ENCODE data around the gene CAPN13. TPM values are rescaled to one million over a fixed set of nuclear protein-coding genes. Genes with fewer than 3 reads are reported as not detected.

Gene CAPN13
- total and polyA plus RNA-seq, 3 donors from 2014 or later = 0.57 to 2.7 (median 2.2) TPM

DNA sequence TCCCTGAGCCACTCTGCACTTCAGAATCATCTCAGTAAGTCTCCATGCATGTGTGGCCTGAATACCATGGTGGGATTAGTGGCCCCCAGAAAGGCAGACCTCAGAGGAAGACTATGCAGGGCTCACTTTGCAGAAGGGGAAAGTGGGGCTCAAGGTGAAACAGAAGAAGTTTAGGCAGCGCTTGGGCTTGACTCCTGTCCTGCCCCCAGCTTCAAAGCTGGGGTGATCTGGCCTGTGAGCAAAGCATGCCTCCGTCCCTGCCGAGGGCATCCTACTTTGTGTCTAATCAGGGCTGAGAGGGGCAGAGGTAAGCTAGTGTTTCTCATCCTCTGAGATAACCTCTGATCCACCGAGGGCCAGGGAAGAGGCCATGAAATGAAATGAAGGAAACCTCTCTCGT lies 7.9 kb downstream of the CAPN13 start:
- no peaks in the 10 kb centered on the region for H3K9me3 ChIP-seq
- 69 to 83% methylated on average over 5 of the region's 5 CpGs for WGBS, 2 donors
- no peaks in the 10 kb centered on the region for H3K27me3 ChIP-seq
- H3K27ac ChIP-seq = no peak overlapping the region
- TF ChIP-seq, protein P1, sequence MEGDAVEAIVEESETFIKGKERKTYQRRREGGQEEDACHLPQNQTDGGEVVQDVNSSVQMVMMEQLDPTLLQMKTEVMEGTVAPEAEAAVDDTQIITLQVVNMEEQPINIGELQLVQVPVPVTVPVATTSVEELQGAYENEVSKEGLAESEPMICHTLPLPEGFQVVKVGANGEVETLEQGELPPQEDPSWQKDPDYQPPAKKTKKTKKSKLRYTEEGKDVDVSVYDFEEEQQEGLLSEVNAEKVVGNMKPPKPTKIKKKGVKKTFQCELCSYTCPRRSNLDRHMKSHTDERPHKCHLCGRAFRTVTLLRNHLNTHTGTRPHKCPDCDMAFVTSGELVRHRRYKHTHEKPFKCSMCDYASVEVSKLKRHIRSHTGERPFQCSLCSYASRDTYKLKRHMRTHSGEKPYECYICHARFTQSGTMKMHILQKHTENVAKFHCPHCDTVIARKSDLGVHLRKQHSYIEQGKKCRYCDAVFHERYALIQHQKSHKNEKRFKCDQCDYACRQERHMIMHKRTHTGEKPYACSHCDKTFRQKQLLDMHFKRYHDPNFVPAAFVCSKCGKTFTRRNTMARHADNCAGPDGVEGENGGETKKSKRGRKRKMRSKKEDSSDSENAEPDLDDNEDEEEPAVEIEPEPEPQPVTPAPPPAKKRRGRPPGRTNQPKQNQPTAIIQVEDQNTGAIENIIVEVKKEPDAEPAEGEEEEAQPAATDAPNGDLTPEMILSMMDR (IDR thresholded peaks at IDR 0.05) = no peak
- TF ChIP-seq POLR2A (IDR thresholded peaks at IDR 0.05) = no peak
- no peak overlapping the region for H3K4me3 ChIP-seq
- no peak for DNase-seq
- H3K36me3 ChIP-seq (ENCODE audit: low read depth, missing control alignments) = no peaks in the 10 kb centered on the region
- intact Hi-C loops (cut with DNase I; ENCODE audit: low total_unique reads) = no loop called here
- no peaks in the 10 kb centered on the region for H3K4me1 ChIP-seq

DNA sequence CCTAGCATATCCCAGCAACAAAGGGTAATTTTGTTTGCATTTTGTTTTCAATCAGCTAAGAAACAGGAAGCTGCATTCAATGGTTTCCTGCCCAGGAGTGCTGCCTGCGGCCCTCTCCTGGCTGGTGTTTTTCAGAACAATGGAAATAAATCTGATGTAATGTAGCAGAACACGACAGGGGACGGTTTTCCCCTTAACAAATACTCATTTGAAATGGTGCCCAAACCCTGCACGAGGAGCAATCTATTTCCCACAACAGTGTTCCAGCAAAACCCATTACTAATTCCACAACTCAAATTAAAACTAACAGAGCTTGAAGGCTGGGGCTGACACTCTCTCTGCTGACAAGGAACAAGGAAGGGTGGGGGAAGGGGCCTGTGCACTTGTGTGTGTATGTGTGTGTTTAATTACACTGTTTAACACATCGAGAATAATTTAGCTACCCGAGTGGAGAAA lies 8.7 kb downstream of the CAPN13 start:
- no peak for DNase-seq
- H3K9me3 ChIP-seq = no peaks in the 10 kb centered on the region
- no peak overlapping the region for H3K27ac ChIP-seq
- TF ChIP-seq, protein P1 (IDR thresholded peaks at IDR 0.05) = no peak
- no peak for TF ChIP-seq POLR2A (IDR thresholded peaks at IDR 0.05)
- H3K36me3 ChIP-seq (ENCODE audit: low read depth, missing control alignments) = no peaks in the 10 kb centered on the region
- no peaks in the 10 kb centered on the region for H3K27me3 ChIP-seq
- H3K4me1 ChIP-seq = no peaks in the 10 kb centered on the region
- no peak overlapping the region for H3K4me3 ChIP-seq
- WGBS, 2 donors = 32 to 45% methylated on average over 6 of the region's 6 CpGs
- intact Hi-C loops (cut with DNase I; ENCODE audit: low total_unique reads) = no loop called here

DNA sequence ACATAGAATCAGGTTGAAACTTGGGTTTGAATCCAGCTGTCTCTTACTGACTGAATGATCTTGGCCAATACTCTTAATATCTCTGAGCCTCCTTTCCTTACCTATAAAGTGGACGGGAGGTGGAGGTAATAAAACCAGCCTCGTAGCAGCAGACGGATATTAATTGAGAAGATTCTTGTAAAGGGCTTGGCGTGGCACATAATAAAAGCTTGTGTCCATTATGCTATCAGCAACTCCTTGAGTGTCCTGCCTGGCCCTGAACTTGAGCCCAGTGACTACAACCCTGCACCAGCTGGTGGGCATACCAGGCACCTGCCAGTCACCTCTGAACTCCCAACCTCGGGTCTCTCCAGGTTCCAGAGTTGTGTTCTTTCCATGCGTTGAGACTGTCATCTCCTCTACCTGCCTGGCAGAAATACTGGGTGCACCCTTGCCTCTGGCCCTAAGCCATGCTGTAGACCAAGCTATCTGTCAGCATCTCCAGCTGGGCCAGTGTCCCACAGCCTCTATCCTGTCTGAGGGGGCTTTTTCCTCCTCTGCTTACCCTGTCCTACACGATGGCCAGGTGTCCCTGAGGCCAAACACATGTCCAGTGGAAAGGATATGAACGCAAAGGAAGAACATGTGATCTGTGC lies 9.7 kb downstream of the CAPN13 start:
- H3K4me3 ChIP-seq = no peak overlapping the region
- no peaks in the 10 kb centered on the region for H3K36me3 ChIP-seq (ENCODE audit: low read depth, missing control alignments)
- no peaks in the 10 kb centered on the region for H3K27me3 ChIP-seq
- H3K4me1 ChIP-seq = no peaks in the 10 kb centered on the region
- intact Hi-C loops (cut with DNase I; ENCODE audit: low total_unique reads) = no loop called here
- DNase-seq = no peak
- 85 to 91% methylated on average over 8 of the region's 8 CpGs for WGBS, 2 donors
- no peak for TF ChIP-seq POLR2A (IDR thresholded peaks at IDR 0.05)
- TF ChIP-seq, protein P1 (IDR thresholded peaks at IDR 0.05) = no peak
- no peak overlapping the region for H3K27ac ChIP-seq
- H3K9me3 ChIP-seq = no peaks in the 10 kb centered on the region

DNA sequence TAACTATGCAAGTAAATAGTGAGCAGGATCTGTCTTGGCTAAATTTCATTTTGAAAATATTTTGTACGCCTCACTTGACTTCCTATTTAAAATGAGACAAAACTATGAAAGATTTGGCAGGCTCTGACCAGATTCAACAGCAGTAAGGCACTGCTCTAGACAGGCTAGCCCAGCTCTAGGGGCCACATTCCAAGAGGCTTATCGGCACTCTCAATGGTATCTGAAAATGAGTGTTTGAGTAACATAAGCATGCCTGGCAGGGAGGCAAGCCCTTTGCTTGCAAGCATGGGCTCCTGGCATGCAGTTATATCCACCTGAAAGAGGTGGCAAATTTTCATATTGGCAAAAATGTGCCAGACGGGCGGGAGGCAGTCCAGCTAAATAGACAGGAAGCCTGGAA lies 10.5 kb downstream of the CAPN13 start:
- no peak for DNase-seq
- no peaks in the 10 kb centered on the region for H3K27me3 ChIP-seq
- H3K4me1 ChIP-seq = no peaks in the 10 kb centered on the region
- no peak overlapping the region for H3K4me3 ChIP-seq
- no peaks in the 10 kb centered on the region for H3K9me3 ChIP-seq
- TF ChIP-seq, protein P1 (IDR thresholded peaks at IDR 0.05) = no peak
- TF ChIP-seq POLR2A (IDR thresholded peaks at IDR 0.05) = no peak
- no peak overlapping the region for H3K27ac ChIP-seq
- intact Hi-C loops (cut with DNase I; ENCODE audit: low total_unique reads) = no loop called here
- 69 to 75% methylated on average over 4 of the region's 4 CpGs for WGBS, 2 donors
- H3K36me3 ChIP-seq (ENCODE audit: low read depth, missing control alignments) = no peaks in the 10 kb centered on the region

DNA sequence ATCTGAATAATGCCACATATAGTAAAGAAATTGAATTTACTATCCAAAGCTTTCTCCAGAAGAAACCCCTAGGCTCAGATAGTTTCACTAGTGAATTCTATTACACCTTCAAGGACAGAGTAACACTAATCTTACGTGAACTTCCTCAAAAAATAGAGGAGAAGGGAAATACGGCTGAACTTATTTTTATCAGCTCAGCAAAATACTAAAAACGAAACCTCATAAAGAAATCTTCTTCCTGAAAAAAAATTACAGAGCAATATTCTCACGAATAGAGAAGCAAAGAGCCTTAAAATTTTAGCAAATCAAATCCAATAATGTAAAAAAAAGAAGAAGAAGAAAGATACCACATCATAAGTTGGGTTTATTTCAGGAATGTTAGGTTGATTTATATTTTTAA lies 14.7 kb downstream of the CAPN13 start:
- DNase-seq = no peak
- WGBS, 2 donors = 46 to 52% methylated on average over 4 of the region's 4 CpGs
- no peak overlapping the region for H3K4me3 ChIP-seq
- H3K4me1 ChIP-seq = no peaks in the 10 kb centered on the region
- H3K27ac ChIP-seq = no peak overlapping the region
- H3K27me3 ChIP-seq = no peaks in the 10 kb centered on the region
- intact Hi-C loops (cut with DNase I; ENCODE audit: low total_unique reads) = no loop called here
- H3K36me3 ChIP-seq (ENCODE audit: low read depth, missing control alignments) = no peaks in the 10 kb centered on the region
- no peak for TF ChIP-seq POLR2A (IDR thresholded peaks at IDR 0.05)
- TF ChIP-seq, protein P1 (IDR thresholded peaks at IDR 0.05) = no peak
- H3K9me3 ChIP-seq = no peaks in the 10 kb centered on the region

Data from testis (tissue), 3 donors.